Adrenal gland (tissue), 12 donors: Measurements from ENCODE around the gene PTGS1. TPM values are rescaled to one million over a fixed set of nuclear protein-coding genes. Genes with fewer than 3 reads are reported as not detected.

Source experiments
- DNase-seq, 7 donors: peaks; one replicate each; pipeline ENCODE4 v3.0.0-alpha.2; 2019 to 2020
- H3K27ac ChIP-seq, 5 donors: fragments of 200-600 bp; sonication (generic) in 4 of 5; 1 replicate in 3 of 5; 2 replicates in 2 of 5; pipeline versions ENCODE4 v1.5.1 to v1.8.0; 2016 to 2020; ENCODE audit warnings: mild to moderate bottlenecking in 1 of 5
- H3K27me3 ChIP-seq: fragments of 200-600 bp; 2 replicates; pipeline ENCODE4 v1.8.0; 2021
- H3K36me3 ChIP-seq, 2 donors: fragments of 200-600 bp; replicated peaks in 1 of 2; 1 replicate in 1 of 2; 2 replicates in 1 of 2; pipeline versions ENCODE4 v1.5.1 to v1.8.0; 2018 to 2022
- H3K4me1 ChIP-seq, 2 donors: fragments of 200-600 bp; replicated peaks in 1 of 2; 1 replicate in 1 of 2; 2 replicates in 1 of 2; pipeline versions ENCODE4 v1.5.1 to v1.8.0; 2018 to 2021
- H3K4me3 ChIP-seq, 4 donors: fragments of 200-600 bp; sonication (generic) in 3 of 4; one replicate each; pipeline ENCODE4 v1.5.1; 2016 to 2018
- H3K9me3 ChIP-seq, 3 donors: fragments of 200-600 bp; sonication (generic) in 1 of 3; replicated peaks in 1 of 3; 1 replicate in 2 of 3; 2 replicates in 1 of 3; pipeline versions ENCODE4 v1.5.1 to v1.8.0; 2016 to 2021
- CTCF ChIP-seq, 6 experiments: fragments of 450-650 bp in 4 of 6; fragments of 200-600 bp in 2 of 6; sonication (generic) in 1 of 6; IDR thresholded peaks; 1 replicate in 5 of 6; 2 replicates in 1 of 6; pipeline versions ENCODE4 v1.5.1 to v1.8.0; 2016 to 2021; ENCODE audit warnings: antibody characterized with exemption in 6 of 6, mild to moderate bottlenecking in 2 of 6, moderate library complexity in 1 of 6
- POLR2A ChIP-seq, 2 donors: fragments of 450-650 bp; IDR thresholded peaks; one replicate each; pipeline ENCODE4 v1.6.1; 2017; ENCODE audit warnings: antibody characterized with exemption in 2 of 2, mild to moderate bottlenecking in 2 of 2, moderate library complexity in 1 of 2
- WGBS, 4 donors: extraction: QIAGEN DNeasy Blood & Tissue Kit in 2 of 4; methylation state at CpG; one replicate each; pipeline versions ENCODE4 v1.1.5 to v1.1.7; 2013 to 2017; 5-methylcytosine and 5-hydroxymethylcytosine counted together
- intact Hi-C, 2 donors: fragments of 100-400 bp; cut with DNase I; formaldehyde crosslinking; loops; one replicate each; pipeline versions ENCODE4 v1.14.1 to v1.15.0; 2022 to 2023
- polyA plus RNA-seq, 3 donors: library from polyadenylated mRNA; stranded (reverse); fragments of 200-250 nt in 2 of 3; fragments of 350-450 nt in 1 of 3; fragmentation: Illumina TruSeq in 1 of 3; extraction: RNeasy Lipid Tissue Mini Kit (QIAGEN cat#74804) in 1 of 3; gene quantifications; one replicate each; pipeline ENCODE4 v1.2.3, GENCODE V29; 2013 to 2014
- small RNA-seq, 2 donors: library from RNA; depleted of rRNA; stranded (forward); fragments of <200 nt; gene quantifications; one replicate each; pipeline ENCODE3, GENCODE V24; 2016
- total RNA-seq, 9 donors: library from RNA; depleted of rRNA in 4 of 9; stranded (reverse); fragments of >200 nt in 4 of 9; fragments of 120-200 nt in 1 of 9; fragmentation: NEBNext Ultra II Directional in 1 of 9; extraction: Animal tissue kit (Norgen Biotek cat#: 25700) in 1 of 9; gene quantifications; one replicate each; pipeline versions ENCODE4 v1.1.0 to v1.2.4, GENCODE V29; 2013 to 2023
- donor health status: healthy with polysubstance abuse.
- donor health status: Bipolar disorder and iron deficiency.
- donor health status: DM: yes; HTN: yes; CAD: no.
- donor health status: DM: no; HTN: no; CAD: no.
- donor health status: DM: no; HTN: no; CAD: no.
- donor health status: DM: yes; HTN: yes; CAD: no.

Gene PTGS1
- total and polyA plus RNA-seq, 12 donors: 0.78 to 6.6 (median 5.1) TPM

GRCh38 chr9:122442568-122442967 is 71.7 kb downstream of the PTGS1 start:
- Histone ChIP-seq H3K9me3 (no peaks in the 10 kb centered on the region), H3K36me3 (no peaks in the 10 kb centered on the region), H3K27ac (no peak overlapping the region), H3K4me1 (no peaks in the 10 kb centered on the region), H3K4me3 (no peak overlapping the region), H3K27me3 (peaks cover 3% of the 10 kb centered on the region)
- 70 to 94% (median 87%) methylated on average over 1 of the region's 1 CpG for WGBS, 4 donors
- TF ChIP-seq CTCF (IDR thresholded peaks at IDR 0.05): no peak
- TF ChIP-seq POLR2A (IDR thresholded peaks at IDR 0.05): no peak
- intact Hi-C loops: no loop called here
- DNase-seq: no peak

- H3K9me3 ChIP-seq: no peaks in the 10 kb centered on the region
- 50 to 65% (median 61%) methylated on average over 5 of the region's 5 CpGs for WGBS, 4 donors
- TF ChIP-seq CTCF (IDR thresholded peaks at IDR 0.05) (no peak), POLR2A (IDR thresholded peaks at IDR 0.05) (no peak)
- no peak overlapping the region for H3K27ac ChIP-seq
- H3K27me3 ChIP-seq: peaks cover 3% of the 10 kb centered on the region
- intact Hi-C loops: no loop called here
- no peak for DNase-seq
- no peak overlapping the region for H3K4me3 ChIP-seq
- no peaks in the 10 kb centered on the region for H3K36me3 ChIP-seq
- H3K4me1 ChIP-seq: no peaks in the 10 kb centered on the region
Observed at GRCh38 chr9:122444041-122444733, 73.4 kb downstream of the PTGS1 start.

Small RNAs within 50 kb of the gene (small RNA-seq; reads per million reads assigned to genes)
- 0 reads per million in 2 donors for gene AL162424.1

Other genes with a start within 250 kb of the PTGS1 start
- 10 to 100 TPM; 34.5 to 73.1 (median 68.8) TPM for gene NDUFA8, start 211.2 kb upstream of the PTGS1 start, total RNA-seq
- gene NDUFA8, start 211.2 kb upstream of the PTGS1 start, polyA plus RNA-seq: 100 to 1,000 TPM in 1 of 3 donors, 10 to 100 TPM in 2; 96.0 to 182 (median 99.1) TPM
- gene MORN5, start 211.1 kb upstream of the PTGS1 start, total RNA-seq: 1 to 10 TPM in 1 of 9 donors, under 1 TPM in 2, not detected in 6; 0.78 to 1.7 (median 0.80) TPM
- gene MORN5, start 211.1 kb upstream of the PTGS1 start, polyA plus RNA-seq: under 1 TPM in 1 of 3 donors, not detected in 2; 0.81 TPM
- gene LHX6, start 142.1 kb upstream of the PTGS1 start, total RNA-seq: 1 to 10 TPM in 7 of 9 donors, under 1 TPM in 2; 0.17 to 3.6 (median 1.6) TPM
- 1 to 10 TPM in 2 of 3 donors, under 1 TPM in 1; 0.46 to 1.7 (median 1.0) TPM for gene LHX6, start 142.1 kb upstream of the PTGS1 start, polyA plus RNA-seq
- gene RBM18, start 106.2 kb upstream of the PTGS1 start, total RNA-seq: 10 to 100 TPM in 7 of 9 donors, 1 to 10 TPM in 2; 7.5 to 31.5 (median 18.5) TPM
- gene RBM18, start 106.2 kb upstream of the PTGS1 start, polyA plus RNA-seq: 10 to 100 TPM in 1 of 3 donors, 1 to 10 TPM in 2; 3.4 to 39.1 (median 5.5) TPM
- gene MRRF, start 106.1 kb upstream of the PTGS1 start, total RNA-seq: 10 to 100 TPM; 24.9 to 55.4 (median 34.6) TPM
- gene MRRF, start 106.1 kb upstream of the PTGS1 start, polyA plus RNA-seq: 10 to 100 TPM; 34.5 to 66.3 (median 49.3) TPM
- gene OR1J1, start 106.9 kb downstream of the PTGS1 start, total RNA-seq: not detected
- not detected for gene OR1J1, start 106.9 kb downstream of the PTGS1 start, polyA plus RNA-seq
- gene OR1J2, start 139.8 kb downstream of the PTGS1 start, total RNA-seq: not detected
- gene OR1J2, start 139.8 kb downstream of the PTGS1 start, polyA plus RNA-seq: not detected
- not detected for gene OR1J4, start 148.1 kb downstream of the PTGS1 start, total RNA-seq
- gene OR1J4, start 148.1 kb downstream of the PTGS1 start, polyA plus RNA-seq: not detected
- not detected for gene OR1N1, start 156.3 kb downstream of the PTGS1 start, total RNA-seq
- gene OR1N1, start 156.3 kb downstream of the PTGS1 start, polyA plus RNA-seq: not detected
- gene OR1N2, start 182.1 kb downstream of the PTGS1 start, total RNA-seq: not detected
- gene OR1N2, start 182.1 kb downstream of the PTGS1 start, polyA plus RNA-seq: not detected
- gene OR1L8, start 212.4 kb downstream of the PTGS1 start, total RNA-seq: under 1 TPM in 3 of 9 donors, not detected in 6; 0.06 to 0.71 (median 0.29) TPM
- gene OR1L8, start 212.4 kb downstream of the PTGS1 start, polyA plus RNA-seq: under 1 TPM in 2 of 3 donors, not detected in 1; 0.07 to 0.09 TPM
- not detected for gene OR1Q1, start 243.7 kb downstream of the PTGS1 start, total RNA-seq
- gene OR1Q1, start 243.7 kb downstream of the PTGS1 start, polyA plus RNA-seq: not detected